Activated CD8-positive, alpha-beta T cell treated with anti-CD3 and anti-CD28 coated beads for 36 hours (primary cell): ENCODE results near the gene USP49. TPM values are rescaled to one million over a fixed set of nuclear protein-coding genes. Genes with fewer than 3 reads are reported as not detected.

Experiments
- ATAC-seq: fragments of 200-7000 bp; cut with Tn5 transposase; one replicate; pipeline ENCODE4 v1.10.0; 2021; ENCODE audit warnings: mild to moderate bottlenecking, moderate library complexity
- CTCF ChIA-PET: fragments of 350-600 bp; sonication (Branson Sonifier 250); formaldehyde crosslinking; loops from one replicate; lab custom pipeline; 2021; ENCODE audit warnings: antibody characterized with exemption; lab: Charles Lee
- POLR2A ChIA-PET: fragments of 350-600 bp; sonication (Branson Sonifier 250); formaldehyde crosslinking; loops from one replicate; lab custom pipeline; 2021; ENCODE audit warnings: antibody characterized with exemption; lab: Charles Lee
- DNase-seq: peaks from one replicate; pipeline ENCODE4 v3.0.0-alpha.2; 2020
- H3K27ac Mint-ChIP-seq: one replicate; pipeline ENCODE4 v1.8.0; 2021; ENCODE audit warnings: mild to moderate bottlenecking, mixed read lengths
- H3K27me3 Mint-ChIP-seq: one replicate; pipeline ENCODE4 v1.8.0; 2021; ENCODE audit warnings: mixed read lengths
- H3K36me3 Mint-ChIP-seq: one replicate; pipeline ENCODE4 v1.8.0; 2021; ENCODE audit warnings: low read depth, mixed read lengths
- H3K4me1 Mint-ChIP-seq: one replicate; pipeline ENCODE4 v1.8.0; 2021; ENCODE audit warnings: low read depth, mixed read lengths
- H3K4me3 Mint-ChIP-seq: one replicate; pipeline ENCODE4 v1.8.0; 2021; ENCODE audit warnings: mild to moderate bottlenecking, moderate library complexity, mixed read lengths
- H3K9me3 Mint-ChIP-seq: one replicate; pipeline ENCODE4 v1.8.0; 2021; ENCODE audit warnings: mixed read lengths
- CTCF ChIP-seq: fragments of 200-600 bp; IDR thresholded peaks from one replicate; pipeline ENCODE4 v1.8.0; 2022; ENCODE audit warnings: antibody characterized with exemption, mild to moderate bottlenecking
- intact Hi-C: fragments of 100-400 bp; cut with micrococcal nuclease; formaldehyde crosslinking; loops from one replicate; pipeline ENCODE4 v1.10.0; 2022
- total RNA-seq, 2 experiments: library from RNA; stranded (reverse); gene quantifications; one replicate each; pipeline ENCODE4 v1.2.3, GENCODE V29; 2021

Gene USP49
- total RNA-seq, 2 experiments from 2014 or later, result 5.7 to 5.9 TPM

DNA sequence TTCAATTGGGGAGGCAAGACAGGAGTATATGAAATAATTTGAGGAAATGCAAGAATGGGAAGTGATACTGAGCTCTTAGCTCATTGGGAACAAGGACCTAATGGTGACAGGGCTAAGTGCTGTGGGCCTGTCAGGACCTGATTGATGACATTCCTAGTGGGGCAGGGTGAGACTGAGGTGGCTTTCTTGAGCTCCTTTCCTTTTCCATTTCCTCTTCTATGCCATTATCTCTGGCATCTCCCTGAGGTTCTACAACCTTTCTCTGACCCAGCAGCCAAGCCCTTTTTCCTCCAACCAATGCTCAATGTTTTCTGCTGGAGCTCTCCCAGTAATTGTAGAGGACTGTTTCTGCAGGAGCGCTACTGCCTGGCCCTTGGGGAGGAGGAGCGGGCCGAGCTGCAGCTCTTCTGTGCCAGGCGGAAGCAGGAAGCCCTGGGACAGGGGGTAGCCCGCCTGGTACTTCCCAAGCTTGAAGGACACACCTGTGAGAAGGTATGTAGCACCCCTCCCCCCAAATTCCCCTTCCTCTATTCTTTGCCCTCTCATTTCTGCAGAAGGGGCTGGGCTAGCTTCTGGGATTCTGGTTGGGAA, 110.5 kb downstream of the USP49 start:
- no peak for ATAC-seq
- H3K9me3 Mint-ChIP-seq, result no peaks in the 10 kb centered on the region
- H3K4me3 Mint-ChIP-seq, result peak overlapping the region; percentile 91
- peaks cover 6% of the 10 kb centered on the region for H3K27me3 Mint-ChIP-seq
- H3K27ac Mint-ChIP-seq, result no peak overlapping the region
- intact Hi-C loops, result loop anchor here (10.0 kb wide), 1 partner anchor 140 kb away; the partner anchor contains the start of genes BYSL and MED20
- TF ChIP-seq CTCF, result no peak
- DNase-seq, result no peak
- ChIA-PET POLR2A (interaction anchor here (0.8 to 4.8 kb wide), 3 partner anchors 137 to 264 kb away, joined by 4 to 49 read pairs (median 37); partner anchors contain the start of genes BYSL, MED20 and TAF8), CTCF (interaction anchor here (0.6 to 12.8 kb wide), 8 partner anchors 8 to 312 kb away, joined by 3 to 214 read pairs (median 3); partner anchors contain the start of genes BYSL, MED20 and TAF8)
- H3K4me1 Mint-ChIP-seq, result peaks cover 18% of the 10 kb centered on the region
- peaks cover 14% of the 10 kb centered on the region for H3K36me3 Mint-ChIP-seq

GRCh38 chr6:41783106-41783780, 111.9 kb downstream of the USP49 start:
- H3K36me3 Mint-ChIP-seq, result peaks cover 6% of the 10 kb centered on the region
- no peak overlapping the region for H3K27ac Mint-ChIP-seq
- no peak overlapping the region for H3K4me3 Mint-ChIP-seq
- DNase-seq (no peak), ATAC-seq (no peak)
- peaks cover 6% of the 10 kb centered on the region for H3K27me3 Mint-ChIP-seq
- peaks cover 20% of the 10 kb centered on the region for H3K4me1 Mint-ChIP-seq
- H3K9me3 Mint-ChIP-seq, result no peaks in the 10 kb centered on the region
- CTCF ChIA-PET, result interaction anchor here (0.6 to 12.8 kb wide), 4 partner anchors 18 to 321 kb away, joined by 4 to 214 read pairs (median 6); partner anchors contain the start of gene TAF8
- POLR2A ChIA-PET, result interaction anchor here (0.6 to 0.8 kb wide), 2 partner anchors 152 to 261 kb away, joined by 3 to 4 read pairs; no protein-coding TSS in a partner anchor
- intact Hi-C loops, result loop anchor here (10.0 kb wide), 1 partner anchor 142 kb away; the partner anchor contains the start of genes BYSL and MED20
- no peak for TF ChIP-seq CTCF

DNA sequence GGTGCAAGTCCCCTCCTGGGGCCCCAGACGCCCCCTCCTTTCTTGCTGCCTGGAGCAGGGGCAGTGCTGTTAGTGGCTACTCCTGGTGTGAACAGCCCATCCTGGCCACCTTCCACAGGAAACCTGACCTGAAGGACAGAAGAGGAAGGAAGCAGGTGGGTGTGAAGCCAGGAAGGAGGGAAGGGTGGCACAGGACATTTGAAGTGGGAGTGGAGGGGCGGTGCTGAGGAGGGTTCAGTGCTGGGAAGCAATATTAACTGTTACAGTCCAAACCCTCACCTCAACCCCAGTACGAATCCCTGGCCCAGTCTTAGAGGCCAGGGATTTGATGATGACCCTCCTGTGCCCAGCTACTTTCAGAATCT, 113.8 kb downstream of the USP49 start:
- DNase-seq (no peak), ATAC-seq (no peak)
- TF ChIP-seq CTCF, result no peak
- peaks cover 6% of the 10 kb centered on the region for H3K27me3 Mint-ChIP-seq
- no peaks in the 10 kb centered on the region for H3K9me3 Mint-ChIP-seq
- ChIA-PET CTCF (interaction anchor here (0.8 to 12.8 kb wide), 8 partner anchors 9 to 389 kb away, joined by 3 to 214 read pairs (median 4); partner anchors contain the start of genes BYSL, MED20 and TAF8), POLR2A (no interaction called here)
- peaks cover 21% of the 10 kb centered on the region for H3K4me1 Mint-ChIP-seq
- H3K36me3 Mint-ChIP-seq, result no peaks in the 10 kb centered on the region
- H3K27ac Mint-ChIP-seq, result no peak overlapping the region
- intact Hi-C loops, result loop anchor here (10.0 kb wide), 1 partner anchor 143 kb away; the partner anchor contains the start of genes BYSL and MED20
- H3K4me3 Mint-ChIP-seq, result peak overlapping the region; percentile 83

GRCh38 chr6:41780551-41781365, 114.4 kb downstream of the USP49 start, which contains the start of gene PRICKLE4:
TSS of gene PRICKLE4 (plus strand) at chr6:41780782. CDS start at chr6:41783474, 2,692 bp downstream.
- H3K4me1 Mint-ChIP-seq, result peaks cover 18% of the 10 kb centered on the region
- peaks cover 6% of the 10 kb centered on the region for H3K27me3 Mint-ChIP-seq
- peak within 1 kb of the TSS; percentile 42 for H3K27ac Mint-ChIP-seq
- CTCF ChIA-PET, result interaction anchor here (1.1 to 12.8 kb wide), 6 partner anchors 8 to 324 kb away, joined by 3 to 214 read pairs (median 5); partner anchors contain the start of genes BYSL, MED20 and TAF8
- no peaks in the 10 kb centered on the region for H3K9me3 Mint-ChIP-seq
- DNase-seq (no peak), ATAC-seq (no peak)
- TF ChIP-seq CTCF, result no peak
- H3K36me3 Mint-ChIP-seq, result no peaks in the 10 kb centered on the region
- intact Hi-C loops, result loop anchor here (10.0 kb wide), 1 partner anchor 144 kb away; the partner anchor contains the start of genes BYSL and MED20
- POLR2A ChIA-PET, result no interaction called here
- peak within 1 kb of the TSS; percentile 83 for H3K4me3 Mint-ChIP-seq
